Activated CD8-positive, alpha-beta memory T cell treated with anti-CD3 and anti-CD28 coated beads for 4 hours (primary cell): ENCODE data around the gene KRTAP2-2.
"Not testable (repeated sequence)": the region's sequence is repeated elsewhere in the genome, so short reads cannot be mapped to it uniquely, and the experiment has no call there.

ENCODE experiments used
- DNase-seq, 2 donors: peaks; one replicate each; pipeline ENCODE4 v3.0.0-alpha.2; 2020; ENCODE audit warnings: low read depth in 2 of 2

Gene KRTAP2-2

GRCh38 chr17:41064301-41064700 lies 9.3 kb upstream of the KRTAP2-2 start:
- no peak for DNase-seq

GRCh38 chr17:41063449-41063848 lies 8.4 kb upstream of the KRTAP2-2 start:
- no peak for DNase-seq

GRCh38 chr17:41061964-41062363 lies 6.9 kb upstream of the KRTAP2-2 start:
- no peak for DNase-seq

GRCh38 chr17:41060052-41060604 lies 5.1 kb upstream of the KRTAP2-2 start, which contains the start of gene KRTAP2-3:
KRTAP2-3 (minus strand) TSS chr17:41060114; CDS start chr17:41060050, 64 bp downstream.
- DNase-seq: no peak

- DNase-seq: not testable (repeated sequence)
Measured at GRCh38 chr17:41059276-41060051, 4.4 kb upstream of the KRTAP2-2 start.

GRCh38 chr17:41058741-41059140 lies 3.7 kb upstream of the KRTAP2-2 start:
- no peak for DNase-seq

GRCh38 chr17:41057547-41057946 lies 2.5 kb upstream of the KRTAP2-2 start:
- no peak for DNase-seq

- DNase-seq: not testable (repeated sequence)
Measured at GRCh38 chr17:41054556-41054955, 474 bp downstream of the KRTAP2-2 start.

GRCh38 chr17:41054025-41054424 lies 1.0 kb downstream of the KRTAP2-2 start:
- no peak for DNase-seq

- DNase-seq: no peak
Measured at GRCh38 chr17:41052566-41052965, 2.5 kb downstream of the KRTAP2-2 start.

GRCh38 chr17:41049110-41049509 lies 5.9 kb downstream of the KRTAP2-2 start:
- no peak for DNase-seq

- DNase-seq: no peak
Measured at GRCh38 chr17:41048441-41048840, 6.6 kb downstream of the KRTAP2-2 start.

- not testable (repeated sequence) for DNase-seq
Measured at GRCh38 chr17:41046735-41047465, 8.1 kb downstream of the KRTAP2-2 start, which contains the start of gene KRTAP2-1. KRTAP2-1 (minus strand) TSS chr17:41047316; CDS start chr17:41047267, 49 bp downstream.

GRCh38 chr17:41042953-41043352 lies 12.1 kb downstream of the KRTAP2-2 start:
- DNase-seq: no peak

- not testable (repeated sequence) for DNase-seq
Measured at GRCh38 chr17:41040783-41041571, 14.1 kb downstream of the KRTAP2-2 start, which contains the start of gene KRTAP1-1. KRTAP1-1 (minus strand) TSS chr17:41041450; CDS start chr17:41041397, 53 bp downstream.

GRCh38 chr17:41037853-41038350 lies 17.1 kb downstream of the KRTAP2-2 start:
- no peak for DNase-seq

GRCh38 chr17:41034346-41034935 lies 20.6 kb downstream of the KRTAP2-2 start, which contains the start of gene KRTAP1-3:
KRTAP1-3 (minus strand) TSS chr17:41034874; CDS start chr17:41034821, 53 bp downstream.
- DNase-seq: not testable (repeated sequence)

GRCh38 chr17:41029633-41030245 lies 25.3 kb downstream of the KRTAP2-2 start, which contains the start of gene KRTAP1-4:
KRTAP1-4 (minus strand) TSS chr17:41030195; CDS start chr17:41030078, 117 bp downstream.
- no peak for DNase-seq

- no peak for DNase-seq
Measured at GRCh38 chr17:41026715-41027471, 28.1 kb downstream of the KRTAP2-2 start, which contains the start of gene KRTAP1-5. KRTAP1-5 (minus strand) TSS chr17:41027208; CDS start chr17:41027155, 53 bp downstream.
